ENCODE data around the gene TTC22. TPM values are rescaled to one million over a fixed set of nuclear protein-coding genes. Genes with fewer than 3 reads are reported as not detected.

The TTC22 gene
- total RNA-seq, 1 donor from 2014 or later: 6.0 TPM

GRCh38 chr1:54744696-54745095, 56.4 kb downstream of the TTC22 start:
- H3K27me3 Mint-ChIP-seq: no peaks in the 10 kb centered on the region
- H3K4me1 Mint-ChIP-seq: no peaks in the 10 kb centered on the region
- peaks cover 39% of the 10 kb centered on the region for H3K36me3 Mint-ChIP-seq (ENCODE audit: low read depth)
- no peak overlapping the region for H3K4me3 Mint-ChIP-seq
- TF ChIP-seq CTCF (IDR thresholded peaks at IDR 0.05): no peak
- H3K9me3 Mint-ChIP-seq: no peaks in the 10 kb centered on the region
- CTCF ChIA-PET: no interaction called here
- H3K27ac Mint-ChIP-seq: no peak overlapping the region
- intact Hi-C loops (cut with micrococcal nuclease): no loop called here
- POLR2A ChIA-PET: no interaction called here
- DNase-seq (no peak), ATAC-seq (ENCODE audit: low read depth) (no peak)

GRCh38 chr1:54743416-54744226, 57.5 kb downstream of the TTC22 start:
- TF ChIP-seq CTCF (IDR thresholded peaks at IDR 0.05): no peak
- Mint-ChIP-seq H3K4me3 (no peak overlapping the region), H3K36me3 (ENCODE audit: low read depth) (peaks cover 46% of the 10 kb centered on the region), H3K4me1 (no peaks in the 10 kb centered on the region), H3K27me3 (no peaks in the 10 kb centered on the region), H3K27ac (no peak overlapping the region), H3K9me3 (no peaks in the 10 kb centered on the region)
- DNase-seq (no peak), ATAC-seq (ENCODE audit: low read depth) (no peak)
- intact Hi-C loops (cut with micrococcal nuclease): no loop called here
- ChIA-PET POLR2A (no interaction called here), CTCF (no interaction called here)

- ChIA-PET POLR2A (no interaction called here), CTCF (no interaction called here)
- ATAC-seq (ENCODE audit: low read depth): no peak
- Mint-ChIP-seq H3K9me3 (no peaks in the 10 kb centered on the region), H3K27me3 (no peaks in the 10 kb centered on the region), H3K4me1 (no peaks in the 10 kb centered on the region), H3K36me3 (ENCODE audit: low read depth) (peaks cover 59% of the 10 kb centered on the region), H3K27ac (no peak overlapping the region), H3K4me3 (no peak overlapping the region)
- no peak for DNase-seq
- no peak for TF ChIP-seq CTCF (IDR thresholded peaks at IDR 0.05)
- intact Hi-C loops (cut with micrococcal nuclease): no loop called here
These were observed 58.8 kb downstream of the TTC22 start for GRCh38 chr1:54742282-54742681.

GRCh38 chr1:54741531-54741930, 59.6 kb downstream of the TTC22 start:
- ChIA-PET POLR2A (no interaction called here), CTCF (no interaction called here)
- DNase-seq (no peak), ATAC-seq (ENCODE audit: low read depth) (no peak)
- no peaks in the 10 kb centered on the region for H3K4me1 Mint-ChIP-seq
- no peaks in the 10 kb centered on the region for H3K27me3 Mint-ChIP-seq
- intact Hi-C loops (cut with micrococcal nuclease): no loop called here
- no peak for TF ChIP-seq CTCF (IDR thresholded peaks at IDR 0.05)
- H3K27ac Mint-ChIP-seq: no peak overlapping the region
- H3K36me3 Mint-ChIP-seq (ENCODE audit: low read depth): peaks cover 66% of the 10 kb centered on the region
- no peaks in the 10 kb centered on the region for H3K9me3 Mint-ChIP-seq
- H3K4me3 Mint-ChIP-seq: no peak overlapping the region

- POLR2A ChIA-PET: interaction anchor here (0.7 kb wide), 1 partner anchor 20 kb away, joined by 3 read pairs; no protein-coding TSS in a partner anchor
- CTCF ChIA-PET: no interaction called here
- H3K36me3 Mint-ChIP-seq (ENCODE audit: low read depth): peaks cover 82% of the 10 kb centered on the region
- H3K4me1 Mint-ChIP-seq: no peaks in the 10 kb centered on the region
- H3K4me3 Mint-ChIP-seq: no peak overlapping the region
- H3K27ac Mint-ChIP-seq: no peak overlapping the region
- no peaks in the 10 kb centered on the region for H3K27me3 Mint-ChIP-seq
- no peak for TF ChIP-seq CTCF (IDR thresholded peaks at IDR 0.05)
- no peaks in the 10 kb centered on the region for H3K9me3 Mint-ChIP-seq
- ATAC-seq (ENCODE audit: low read depth): no peak
- intact Hi-C loops (cut with micrococcal nuclease): no loop called here
- no peak for DNase-seq
These were observed 62.9 kb downstream of the TTC22 start for GRCh38 chr1:54738244-54738643.
